ENCODE measurements around the gene APOE. TPM values are rescaled to one million over a fixed set of nuclear protein-coding genes. Genes with fewer than 3 reads are reported as not detected.

APOE gene
- total RNA-seq, 5 donors from 2014 or later (not counting 1 experiment from before 2014, with no cell fraction given) = 2.0 to 9.5 (median 6.8) TPM

- ChIA-PET CTCF (interaction anchor here in 1 of 2 donors (0.5 to 1.3 kb wide), 4 partner anchors 17 to 184 kb away, joined by 3 to 5 read pairs (median 4); no protein-coding TSS in a partner anchor), POLR2A (interaction anchor here in 1 of 2 donors (0.5 to 0.8 kb wide), 4 partner anchors 24 to 183 kb away, joined by 3 to 4 read pairs (median 4); no protein-coding TSS in a partner anchor)
- 56% methylated on average over 10 of the region's 13 CpGs for WGBS (ENCODE audit: insufficient coverage)
- Histone ChIP-seq H3K4me3 (ENCODE audit: control insufficient read depth in 1 of 2, extremely low read depth in 1 of 2, low read length in 1 of 2) (peak overlapping the region; percentile 69 to 100), H3K9me3 (no peaks in the 10 kb centered on the region), H3K27me3 (replicated peaks in 1 of 2; ENCODE audit: control insufficient read depth in 2 of 2, extremely low read depth in 1 of 2, insufficient read depth in 2 of 2, low read length in 1 of 2) (no peaks in the 10 kb centered on the region), H3K27ac (ENCODE audit: low read length) (peak overlapping the region; percentile 90), H3K36me3 (ENCODE audit: control insufficient read depth in 2 of 2, extremely low read depth in 1 of 2, insufficient read depth in 1 of 2, low read length in 1 of 2) (peaks cover 0 to 10% of the 10 kb centered on the region in 2 donors), H3K4me1 (ENCODE audit: control insufficient read depth in 1 of 2, extremely low read depth in 1 of 2, insufficient read depth in 2 of 2, low read length in 2 of 2) (peaks cover 10 to 47% of the 10 kb centered on the region in 2 experiments)
- Mint-ChIP-seq H3K27me3 (no peaks in the 10 kb centered on the region), H3K4me1 (peaks cover 45 to 50% (median 49%) of the 10 kb centered on the region in 3 donors), H3K27ac (peak overlapping the region; percentile 98), H3K9me3 (no peaks in the 10 kb centered on the region), H3K36me3 (no peaks in the 10 kb centered on the region), H3K4me3 (peak overlapping the region; percentile 95 to 98 (median 97))
- peak in 1 of 35 experiments; percentile 5 for DNase-seq
- ATAC-seq (replicated peaks in 1 of 4) = no peak
These were observed 48.7 kb downstream of the APOE start for GRCh38 chr19:44954278-44954648.

- no peaks in the 10 kb centered on the region for H3K27me3 ChIP-seq (replicated peaks in 1 of 2; ENCODE audit: control insufficient read depth in 2 of 2, extremely low read depth in 1 of 2, insufficient read depth in 2 of 2, low read length in 1 of 2)
- DNase-seq = peak; percentile 90 to 98 (median 96)
- no peaks in the 10 kb centered on the region for H3K9me3 ChIP-seq
- peak; percentile 92 to 95 (median 95) for ATAC-seq (replicated peaks in 1 of 4)
- Mint-ChIP-seq H3K36me3 (peaks cover 5% of the 10 kb centered on the region), H3K27ac (peak within 1 kb of the TSS; percentile 98), H3K4me1 (peaks cover 51 to 56% (median 53%) of the 10 kb centered on the region in 3 donors), H3K4me3 (peak within 1 kb of the TSS; percentile 95 to 98 (median 97)), H3K9me3 (no peaks in the 10 kb centered on the region), H3K27me3 (no peaks in the 10 kb centered on the region)
- CTCF ChIA-PET = interaction anchor here in 1 of 2 donors (0.5 to 1.3 kb wide), 4 partner anchors 17 to 185 kb away, joined by 3 to 5 read pairs (median 4); no protein-coding TSS in a partner anchor
- H3K36me3 ChIP-seq (ENCODE audit: control insufficient read depth in 2 of 2, extremely low read depth in 1 of 2, insufficient read depth in 1 of 2, low read length in 1 of 2) = peaks cover 0 to 9% of the 10 kb centered on the region in 2 donors
- POLR2A ChIA-PET = interaction anchor here in 1 of 2 donors (0.5 to 0.8 kb wide), 4 partner anchors 23 to 183 kb away, joined by 3 to 4 read pairs (median 4); no protein-coding TSS in a partner anchor
- peak within 1 kb of the TSS; percentile 90 for H3K27ac ChIP-seq (ENCODE audit: low read length)
- peaks cover 10 to 54% of the 10 kb centered on the region in 2 experiments for H3K4me1 ChIP-seq (ENCODE audit: control insufficient read depth in 1 of 2, extremely low read depth in 1 of 2, insufficient read depth in 2 of 2, low read length in 2 of 2)
- peak within 1 kb of the TSS; percentile 69 to 100 for H3K4me3 ChIP-seq (ENCODE audit: control insufficient read depth in 1 of 2, extremely low read depth in 1 of 2, low read length in 1 of 2)
- WGBS (ENCODE audit: insufficient coverage) = under 1% methylated on average over 63 of the region's 65 CpGs
These were observed 49.3 kb downstream of the APOE start, which contains the start of gene CLPTM1 for GRCh38 chr19:44954649-44955504. TSS of gene CLPTM1 (plus strand) at chr19:44955380. CDS start at chr19:44955396, 16 bp downstream.

GRCh38 chr19:44955505-44956439 is 50.2 kb downstream of the APOE start:
- H3K27me3 Mint-ChIP-seq = no peaks in the 10 kb centered on the region
- ATAC-seq (replicated peaks in 1 of 4) (peak in 3 of 4 experiments; percentile 8 to 16 (median 14)), DNase-seq (peak in 5 of 35 experiments; percentile 0 to 11 (median 3))
- ChIA-PET CTCF (no interaction called here), POLR2A (interaction anchor here (0.6 to 0.8 kb wide), 3 partner anchors 9 to 138 kb away, joined by 3 to 4 read pairs (median 4); no protein-coding TSS in a partner anchor)
- Histone ChIP-seq H3K27me3 (replicated peaks in 1 of 2; ENCODE audit: control insufficient read depth in 2 of 2, extremely low read depth in 1 of 2, insufficient read depth in 2 of 2, low read length in 1 of 2) (no peaks in the 10 kb centered on the region), H3K9me3 (no peaks in the 10 kb centered on the region), H3K36me3 (ENCODE audit: control insufficient read depth in 2 of 2, extremely low read depth in 1 of 2, insufficient read depth in 1 of 2, low read length in 1 of 2) (peaks cover 3 to 6% of the 10 kb centered on the region in 2 donors), H3K27ac (ENCODE audit: low read length) (peak overlapping the region; percentile 13), H3K4me3 (ENCODE audit: control insufficient read depth in 1 of 2, extremely low read depth in 1 of 2, low read length in 1 of 2) (peak overlapping the region; percentile 69 to 91), H3K4me1 (ENCODE audit: control insufficient read depth in 1 of 2, extremely low read depth in 1 of 2, insufficient read depth in 2 of 2, low read length in 2 of 2) (peaks cover 10 to 59% of the 10 kb centered on the region in 2 experiments)
- WGBS (ENCODE audit: insufficient coverage) = 6% methylated on average over 38 of the region's 40 CpGs
- H3K4me3 Mint-ChIP-seq = peak overlapping the region; percentile 95 to 98 (median 97)
- peaks cover 59 to 65% (median 60%) of the 10 kb centered on the region in 3 donors for H3K4me1 Mint-ChIP-seq
- H3K36me3 Mint-ChIP-seq = peaks cover 13% of the 10 kb centered on the region
- H3K27ac Mint-ChIP-seq = peak overlapping the region; percentile 53 to 84
- no peaks in the 10 kb centered on the region for H3K9me3 Mint-ChIP-seq

- 100% methylated on average over 2 of the region's 7 CpGs for WGBS (ENCODE audit: insufficient coverage)
- no peaks in the 10 kb centered on the region for H3K27me3 ChIP-seq (replicated peaks in 1 of 2; ENCODE audit: control insufficient read depth in 2 of 2, extremely low read depth in 1 of 2, insufficient read depth in 2 of 2, low read length in 1 of 2)
These were observed 51.9 kb downstream of the APOE start for GRCh38 chr19:44957526-44957925.

GRCh38 chr19:44958090-44958489 is 52.5 kb downstream of the APOE start:
- DNase-seq (no peak), ATAC-seq (replicated peaks in 1 of 4) (no peak)
- no peaks in the 10 kb centered on the region for H3K9me3 Mint-ChIP-seq
- Histone ChIP-seq H3K27me3 (replicated peaks in 1 of 2; ENCODE audit: control insufficient read depth in 2 of 2, extremely low read depth in 1 of 2, insufficient read depth in 2 of 2, low read length in 1 of 2) (no peaks in the 10 kb centered on the region), H3K27ac (ENCODE audit: low read length) (no peak overlapping the region), H3K4me1 (ENCODE audit: control insufficient read depth in 1 of 2, extremely low read depth in 1 of 2, insufficient read depth in 2 of 2, low read length in 2 of 2) (peaks cover 10 to 65% of the 10 kb centered on the region in 2 experiments), H3K4me3 (ENCODE audit: control insufficient read depth in 1 of 2, extremely low read depth in 1 of 2, low read length in 1 of 2) (no peak overlapping the region), H3K9me3 (no peaks in the 10 kb centered on the region), H3K36me3 (ENCODE audit: control insufficient read depth in 2 of 2, extremely low read depth in 1 of 2, insufficient read depth in 1 of 2, low read length in 1 of 2) (peaks cover 6 to 20% of the 10 kb centered on the region in 2 donors)
- ChIA-PET CTCF (no interaction called here), POLR2A (no interaction called here)
- no peaks in the 10 kb centered on the region for H3K27me3 Mint-ChIP-seq
- H3K36me3 Mint-ChIP-seq = peaks cover 19% of the 10 kb centered on the region
- H3K4me3 Mint-ChIP-seq = peak overlapping the region in 2 of 3 donors; percentile 5 to 98
- H3K27ac Mint-ChIP-seq = peak overlapping the region; percentile 39 to 63
- peaks cover 62 to 69% (median 67%) of the 10 kb centered on the region in 3 donors for H3K4me1 Mint-ChIP-seq
- 83% methylated on average over 5 of the region's 9 CpGs for WGBS (ENCODE audit: insufficient coverage)

More at GRCh38 chr19:44957526-44957925, 51.9 kb downstream of the APOE start:
- CTCF ChIA-PET = no interaction called here
- H3K27ac Mint-ChIP-seq = no peak overlapping the region
- H3K27me3 Mint-ChIP-seq = no peaks in the 10 kb centered on the region
- H3K27ac ChIP-seq (ENCODE audit: low read length) = no peak overlapping the region
- H3K4me3 ChIP-seq (ENCODE audit: control insufficient read depth in 1 of 2, extremely low read depth in 1 of 2, low read length in 1 of 2) = no peak overlapping the region
- H3K9me3 Mint-ChIP-seq = no peaks in the 10 kb centered on the region
- peaks cover 6 to 19% of the 10 kb centered on the region in 2 donors for H3K36me3 ChIP-seq (ENCODE audit: control insufficient read depth in 2 of 2, extremely low read depth in 1 of 2, insufficient read depth in 1 of 2, low read length in 1 of 2)
- H3K4me1 ChIP-seq (ENCODE audit: control insufficient read depth in 1 of 2, extremely low read depth in 1 of 2, insufficient read depth in 2 of 2, low read length in 2 of 2) = peaks cover 10 to 65% of the 10 kb centered on the region in 2 experiments
- DNase-seq = no peak
- H3K4me3 Mint-ChIP-seq = peak overlapping the region; percentile 5 to 98 (median 97)
- peaks cover 18% of the 10 kb centered on the region for H3K36me3 Mint-ChIP-seq
- H3K9me3 ChIP-seq = no peaks in the 10 kb centered on the region
- POLR2A ChIA-PET = no interaction called here
- no peak for ATAC-seq (replicated peaks in 1 of 4)
- peaks cover 62 to 69% (median 67%) of the 10 kb centered on the region in 3 donors for H3K4me1 Mint-ChIP-seq

Measured in T-cell (primary cell).